Measurements from ENCODE around the gene LRRC40. TPM values are rescaled to one million over a fixed set of nuclear protein-coding genes. Genes with fewer than 3 reads are reported as not detected.
"Not testable (repeated sequence)": the region's sequence is repeated elsewhere in the genome, so short reads cannot be mapped to it uniquely, and the experiment has no call there.

The LRRC40 gene
- total RNA-seq, 1 experiment from 2014 or later = 31.9 TPM

DNA sequence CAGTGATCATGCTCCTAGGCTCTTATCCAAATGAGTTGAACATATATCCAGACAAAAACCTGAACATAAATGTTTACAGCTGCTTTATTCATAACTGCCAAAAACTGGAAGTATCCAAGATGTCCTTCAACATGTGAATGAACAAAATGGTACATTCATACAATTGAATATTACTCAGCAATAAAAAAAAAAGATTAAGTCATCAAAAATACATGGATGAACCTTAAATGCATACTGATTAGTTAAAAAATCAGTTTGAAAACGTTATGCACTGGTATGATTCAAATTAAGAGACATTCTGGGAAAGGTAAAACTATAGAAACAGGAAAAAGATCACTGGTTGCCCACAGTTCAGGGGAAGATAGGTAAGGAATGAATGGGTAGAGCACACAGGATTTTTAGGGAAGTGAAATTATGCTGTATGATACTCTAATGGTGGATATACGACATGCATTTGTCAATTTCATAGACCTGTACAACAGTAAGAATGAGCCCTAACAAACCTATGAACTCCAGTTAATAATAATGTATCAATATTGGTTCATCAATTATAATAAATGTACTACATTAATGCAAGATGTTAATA is 3.1 kb downstream of the LRRC40 start:
- no peak for DNase-seq (ENCODE audit: low read depth)

DNA sequence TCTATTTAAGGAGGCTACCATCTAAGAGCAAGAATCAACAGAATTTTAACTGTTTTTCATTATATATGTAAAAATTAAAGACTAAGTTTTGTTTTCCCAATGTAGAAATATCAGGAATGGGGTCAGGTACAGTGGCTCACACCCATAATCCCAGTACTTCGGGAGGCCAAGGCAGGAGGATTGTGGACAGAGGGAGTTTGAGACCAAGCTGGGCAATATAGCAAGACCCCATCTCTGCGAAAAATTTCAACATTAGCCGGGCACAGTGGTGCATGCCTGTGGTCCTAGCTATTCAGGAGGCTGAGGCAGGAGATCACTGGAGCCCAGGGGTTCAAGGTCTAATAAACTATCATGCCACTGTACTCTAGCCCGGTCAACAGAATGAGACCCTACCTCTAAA is 5.3 kb downstream of the LRRC40 start:
- DNase-seq (ENCODE audit: low read depth) = no peak

- no peak for DNase-seq (ENCODE audit: low read depth)
These were observed 9.0 kb downstream of the LRRC40 start for GRCh38 chr1:70196333-70196732.

DNA sequence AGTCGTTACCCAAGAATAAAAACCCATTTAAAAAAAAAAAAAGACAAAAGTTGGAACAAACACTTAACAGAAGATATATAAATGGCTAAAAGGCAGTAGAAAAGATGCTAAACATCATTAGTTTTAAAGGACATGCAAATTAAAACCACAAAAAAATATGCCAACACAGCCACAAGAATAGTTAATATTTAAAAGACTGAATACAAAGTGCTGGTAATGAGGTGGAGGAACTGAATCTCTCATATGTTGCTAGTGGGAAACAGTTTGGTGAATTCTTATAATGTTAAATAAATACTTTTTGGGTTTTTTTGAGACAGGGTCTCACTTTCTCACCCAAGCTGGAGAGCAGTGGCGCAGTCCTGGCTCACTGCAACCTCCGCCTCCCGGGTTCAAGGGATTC is 10.0 kb downstream of the LRRC40 start:
- DNase-seq (ENCODE audit: low read depth) = no peak

GRCh38 chr1:70194601-70195000 is 10.8 kb downstream of the LRRC40 start:
- no peak for DNase-seq (ENCODE audit: low read depth)

GRCh38 chr1:70192446-70192845 is 12.9 kb downstream of the LRRC40 start:
- not testable (repeated sequence) for DNase-seq (ENCODE audit: low read depth)

- DNase-seq (ENCODE audit: low read depth) = no peak
These were observed 15.2 kb downstream of the LRRC40 start for GRCh38 chr1:70190180-70190579.

GRCh38 chr1:70188522-70188921 is 16.9 kb downstream of the LRRC40 start:
- no peak for DNase-seq (ENCODE audit: low read depth)

DNA sequence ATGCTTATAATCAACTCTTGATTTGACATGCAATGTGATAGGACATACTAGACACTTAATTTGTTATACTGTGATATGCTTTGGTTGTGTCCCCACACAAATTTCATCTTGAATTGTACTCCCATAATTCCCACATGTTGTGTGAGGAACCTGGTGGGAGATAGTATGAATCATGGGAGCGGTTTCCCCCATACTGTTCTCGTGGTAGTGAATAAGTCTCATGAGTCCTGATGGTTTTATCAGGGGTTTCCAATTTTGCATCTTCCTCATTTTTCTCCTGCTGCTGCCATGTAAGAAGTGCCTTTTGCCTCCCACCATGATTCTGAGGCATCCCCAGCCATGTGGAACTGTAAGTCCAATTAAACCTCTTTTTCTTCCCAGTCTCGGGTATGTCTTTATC is 20.2 kb downstream of the LRRC40 start:
- DNase-seq (ENCODE audit: low read depth) = not testable (repeated sequence)

DNA sequence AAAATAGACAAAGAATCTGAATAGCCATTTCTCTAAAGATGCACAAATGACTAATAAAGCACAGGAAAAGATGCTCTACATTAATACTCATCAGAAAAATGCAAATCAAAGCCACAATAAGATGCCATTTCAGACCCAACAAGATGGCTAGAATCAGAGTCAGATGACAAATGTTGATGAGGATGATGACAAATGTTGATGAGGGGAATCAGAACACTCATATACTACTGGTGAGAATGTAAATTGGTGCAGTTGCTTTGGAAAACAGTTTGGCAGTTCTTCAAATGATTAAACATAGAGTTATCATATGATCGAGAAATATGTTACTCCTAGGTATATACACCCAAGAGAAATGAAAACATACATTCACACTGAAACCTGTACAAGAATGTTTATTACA is 33.9 kb downstream of the LRRC40 start:
- no peak for DNase-seq (ENCODE audit: low read depth)

DNA sequence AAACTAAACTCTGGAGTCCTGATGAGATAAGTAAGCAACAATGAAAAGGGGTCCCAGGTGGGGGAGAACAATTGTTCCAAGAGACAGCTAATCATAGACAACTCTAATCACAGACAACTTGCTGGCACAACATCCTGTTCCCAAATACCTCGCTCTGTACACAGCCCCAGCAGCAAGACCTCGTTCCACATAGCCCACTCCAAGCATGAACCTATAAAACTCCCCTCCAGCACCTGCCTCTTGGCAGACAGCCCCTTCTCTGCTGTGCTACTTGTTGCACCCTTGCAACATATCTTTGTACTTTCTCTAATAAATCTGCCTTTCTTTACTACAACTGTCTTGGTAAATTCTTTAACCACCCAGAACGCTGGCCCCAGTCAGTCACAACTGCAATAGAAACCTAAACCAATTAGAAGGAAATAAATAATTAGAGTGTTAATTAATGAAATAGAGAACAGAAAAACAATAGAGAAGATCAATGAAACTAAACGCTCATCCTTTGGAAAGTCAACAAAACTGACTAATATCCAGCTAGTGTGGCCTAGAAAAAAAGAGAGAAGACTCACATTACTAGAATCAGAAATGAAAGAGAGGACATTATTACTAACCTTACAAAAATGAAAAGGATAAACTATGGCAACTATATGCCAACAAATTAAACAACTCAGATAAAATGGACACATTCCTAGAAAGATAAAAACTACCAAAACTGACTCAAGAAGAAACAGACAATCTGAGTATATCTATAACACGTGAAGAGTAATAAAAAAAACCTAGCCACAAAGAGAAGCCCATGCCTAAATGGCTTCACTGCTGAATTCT is 36.1 kb downstream of the LRRC40 start:
- DNase-seq (ENCODE audit: low read depth) = no peak

GRCh38 chr1:70168283-70168682 is 37.1 kb downstream of the LRRC40 start:
- no peak for DNase-seq (ENCODE audit: low read depth)

- DNase-seq (ENCODE audit: low read depth) = no peak
These were observed 41.0 kb downstream of the LRRC40 start for GRCh38 chr1:70164350-70164749.

DNA sequence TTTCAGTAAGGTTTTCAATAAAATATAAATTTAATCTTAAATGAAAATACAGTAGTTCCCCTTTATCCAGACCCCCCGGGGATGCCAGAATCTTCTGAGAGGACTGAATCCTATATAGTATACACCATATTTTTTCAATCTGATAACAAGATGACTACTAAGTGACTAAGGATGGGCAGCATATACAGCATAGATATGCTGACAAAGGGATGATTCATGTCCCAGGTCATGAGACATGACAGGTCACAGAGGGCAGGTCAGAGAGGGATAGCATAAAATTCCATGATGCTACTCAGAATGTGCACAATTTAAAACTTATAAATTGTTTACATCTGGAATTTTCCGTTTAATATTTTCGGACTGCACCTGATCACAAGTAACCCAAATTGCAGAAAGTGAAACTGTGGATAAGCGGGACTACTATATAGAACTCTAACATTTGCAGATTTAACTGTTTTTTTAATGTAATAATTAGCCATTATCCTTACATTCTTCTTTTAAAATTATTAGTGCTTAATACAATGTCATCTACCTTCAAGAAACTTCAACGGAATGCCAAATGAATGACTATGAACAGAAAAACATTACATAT is 48.8 kb downstream of the LRRC40 start:
- DNase-seq (ENCODE audit: low read depth) = peak; percentile 54

DNA sequence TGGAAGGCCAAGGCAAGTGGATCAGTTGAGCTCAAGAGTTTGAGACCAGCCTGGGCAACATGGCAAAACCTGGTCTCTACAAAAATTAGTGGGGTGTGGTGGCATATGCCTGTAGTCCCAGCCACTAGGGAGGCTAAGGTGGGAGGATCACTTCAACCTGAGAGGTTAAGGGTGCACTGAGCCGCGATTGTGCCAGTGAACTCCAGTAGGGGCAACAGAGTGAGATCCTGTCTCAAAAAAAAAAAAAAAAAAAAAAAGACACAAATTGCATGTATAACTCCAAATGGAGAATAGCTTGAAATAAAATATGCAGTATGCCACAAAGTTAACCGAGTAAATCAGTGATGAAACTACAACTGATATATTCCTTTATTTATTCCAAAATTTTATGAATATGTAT is 51.6 kb downstream of the LRRC40 start:
- no peak for DNase-seq (ENCODE audit: low read depth)

- DNase-seq (ENCODE audit: low read depth) = no peak
These were observed 54.9 kb downstream of the LRRC40 start for GRCh38 chr1:70150444-70150843.

DNA sequence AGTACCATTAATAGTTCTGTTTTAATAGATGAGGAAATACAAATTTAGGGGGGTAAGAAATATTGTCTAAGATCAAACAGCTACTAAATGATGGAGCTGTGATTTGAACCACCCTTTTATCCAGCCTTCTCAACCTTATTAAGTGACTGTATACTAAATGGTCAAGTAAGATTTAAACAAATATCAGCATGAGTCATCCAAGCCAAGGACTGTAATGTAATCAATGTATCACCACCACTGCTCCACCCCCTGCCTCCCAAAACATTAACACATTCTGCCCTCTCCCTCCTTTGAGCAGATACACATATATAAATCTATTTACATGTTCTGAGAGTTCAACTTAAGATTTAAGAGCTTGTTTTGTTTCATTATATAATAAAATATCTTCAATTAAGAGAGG is 58.9 kb downstream of the LRRC40 start:
- DNase-seq (ENCODE audit: low read depth) = peak; percentile 15

- peak; percentile 60 for DNase-seq (ENCODE audit: low read depth)
These were observed 62.2 kb downstream of the LRRC40 start for GRCh38 chr1:70143048-70143659.

DNA sequence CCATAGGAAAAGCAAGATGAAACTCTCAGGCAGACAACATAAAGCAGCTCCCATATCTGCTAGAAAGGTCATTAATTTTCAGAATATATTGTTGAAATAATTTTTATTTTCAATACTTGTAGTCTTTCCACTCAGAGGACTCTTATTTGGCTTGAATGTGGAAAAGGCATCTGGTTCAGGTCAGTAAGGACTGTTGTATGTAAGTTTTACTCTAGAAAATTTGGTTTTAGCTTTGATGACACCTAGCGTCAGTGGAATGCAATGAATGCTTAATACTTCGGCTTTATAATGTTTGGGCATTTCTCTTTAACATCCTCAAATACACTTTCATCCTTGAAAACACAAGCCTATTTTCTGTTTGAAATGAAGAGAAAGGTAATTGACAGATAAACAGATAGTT is 63.3 kb downstream of the LRRC40 start:
- DNase-seq (ENCODE audit: low read depth) = peak; percentile 46

DNA sequence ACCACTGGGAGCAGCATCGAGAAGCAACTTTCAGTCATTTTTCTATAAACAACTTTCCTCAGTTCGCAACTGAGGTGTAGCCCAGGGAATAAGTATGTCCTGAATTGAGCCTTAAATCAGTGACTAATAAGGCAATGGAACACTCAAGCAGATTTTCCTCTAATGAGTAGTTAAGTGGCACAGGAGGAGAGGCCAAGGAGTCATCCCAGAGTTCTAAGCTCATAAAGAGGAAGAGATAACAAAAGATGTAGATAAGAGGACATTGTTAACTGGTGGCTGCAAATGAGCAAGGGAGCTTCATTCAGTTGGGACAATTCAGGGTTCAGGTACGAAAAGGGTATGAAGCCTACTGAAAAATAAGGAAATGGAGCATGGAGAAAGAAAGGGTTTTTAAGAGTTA is 64.5 kb downstream of the LRRC40 start:
- peak; percentile 17 for DNase-seq (ENCODE audit: low read depth)

- DNase-seq (ENCODE audit: low read depth) = peak; percentile 72
These were observed 65.0 kb downstream of the LRRC40 start for GRCh38 chr1:70140343-70140742.

GRCh38 chr1:70134148-70134547 is 71.2 kb downstream of the LRRC40 start:
- DNase-seq (ENCODE audit: low read depth) = peak; percentile 13
